ENCODE results near the gene RSKR. TPM values are rescaled to one million over a fixed set of nuclear protein-coding genes. Genes with fewer than 3 reads are reported as not detected.

Gene RSKR
- total and polyA plus RNA-seq, 9 of the 15 experiments (the other 6 are each of a cell fraction or from before 2014, with no cell fraction given), result 1.4 to 42.3 (median 16.2) TPM

- TF ChIP-seq ARID1B (IDR thresholded peaks at IDR 0.05) (no peak; the same call in 1 of the 2 replicates), GTF2A2 (tag; IDR thresholded peaks at IDR 0.05) (no peak), CBX3 (IDR thresholded peaks at IDR 0.05; ENCODE audit: borderline replicate concordance in 1 of 2, low read length in 2 of 2) (no peak), CEBPB (tag; IDR thresholded peaks at IDR 0.05) (no peak), PRMT5 (CRISPR knock-in tag; IDR thresholded peaks at IDR 0.05) (no peak), DIDO1 (tag; IDR thresholded peaks at IDR 0.05; ENCODE audit: low read depth) (no peak), POU5F1 (IDR thresholded peaks at IDR 0.05; ENCODE audit: borderline replicate concordance, low read depth, low read length, partially characterized antibody) (no peak), KDM5B (IDR thresholded peaks at IDR 0.05; ENCODE audit: insufficient replicate concordance, low read depth, low read length) (peak; percentile 97), MCM3 (IDR thresholded peaks at IDR 0.05) (no peak), GTF2E2 (tag; IDR thresholded peaks at IDR 0.05) (peak; percentile 82; the same call in 1 of the 2 replicates), SP2 (IDR thresholded peaks at IDR 0.05; ENCODE audit: extremely low read depth, low read depth, low read length, poor library complexity, severe bottlenecking) (no peak), MCM5 (IDR thresholded peaks at IDR 0.05; ENCODE audit: low read depth) (no peak), ZNF431 (CRISPR knock-in tag; IDR thresholded peaks at IDR 0.05) (0 out of 2 replicates have a peak, but pooled peaks have one; percentile 79), ZBTB1 (CRISPR knock-in tag; IDR thresholded peaks at IDR 0.05; ENCODE audit: borderline replicate concordance, low read depth) (no peak), PCBP1 (IDR thresholded peaks at IDR 0.05; ENCODE audit: low read depth, low read length, poor library complexity, severe bottlenecking) (no peak), NR1H2 (CRISPR knock-in tag; IDR thresholded peaks at IDR 0.05) (no peak; the same call in 1 of the 2 replicates), ZNF785 (CRISPR knock-in tag; IDR thresholded peaks at IDR 0.05) (no peak), PHF21A (IDR thresholded peaks at IDR 0.05; ENCODE audit: borderline replicate concordance, low read depth) (no peak), RCOR1 (IDR thresholded peaks at IDR 0.05; ENCODE audit: borderline replicate concordance in 1 of 2, low read depth in 2 of 2, low read length in 2 of 2) (peak in 1 of 2 experiments; percentile 14; a peak in 1 of 4 replicates), TEAD2 (tag; IDR thresholded peaks at IDR 0.05) (no peak), CBX1 (IDR thresholded peaks at IDR 0.05; ENCODE audit: low read depth) (peak; percentile 95), NFRKB (IDR thresholded peaks at IDR 0.05; ENCODE audit: low read depth) (peak; percentile 92; the same call in 1 of the 2 replicates), ZNF239 (CRISPR knock-in tag; IDR thresholded peaks at IDR 0.05) (no peak), NFYB (IDR thresholded peaks at IDR 0.05; ENCODE audit: extremely low read depth, insufficient read length) (peak; percentile 73), CCNT2 (IDR thresholded peaks at IDR 0.05; ENCODE audit: borderline replicate concordance, extremely low read depth, insufficient read length, low read depth, low read length) (peak; percentile 88), CLOCK (CRISPR knock-in tag; IDR thresholded peaks at IDR 0.05; ENCODE audit: borderline replicate concordance) (no peak), E2F5 (CRISPR knock-in tag; IDR thresholded peaks at IDR 0.05) (no peak), ZNF124 (CRISPR knock-in tag; IDR thresholded peaks at IDR 0.05) (no peak)
Observed at GRCh38 chr17:28598799-28599310, 15.1 kb downstream of the RSKR start, which contains the start of gene SPAG5 (continued).

Measured in K562 (cell line).